Neural cell (in vitro differentiated cells): ENCODE results near the gene UBE2K.

ENCODE experiments used
- EP300 ChIP-seq: fragments of 450-650 bp; conservative IDR thresholded peaks from 2 replicates; pipeline ENCODE4 v1.6.1; 2014; ENCODE audit warnings: antibody characterized with exemption, mild to moderate bottlenecking, moderate library complexity; ENCODE audit not compliant: poor library complexity, severe bottlenecking
- EZH2 ChIP-seq: fragments of 200-600, 300-800 bp; shearing (Covaris generic), sonication (generic); IDR thresholded peaks from 2 replicates; pipeline ENCODE4 v1.6.1; 2014; ENCODE audit warnings: antibody characterized with exemption, low read length, borderline replicate concordance, mild to moderate bottlenecking; ENCODE audit not compliant: insufficient read depth, poor library complexity, severe bottlenecking
- POLR2AphosphoS5 ChIP-seq: IDR thresholded peaks from 2 replicates; pipeline ENCODE4 v1.6.1; 2012
- SMC3 ChIP-seq: fragments of 450-650 bp; conservative IDR thresholded peaks from 2 replicates; pipeline ENCODE4 v1.6.1; 2014; ENCODE audit warnings: antibody characterized with exemption, mild to moderate bottlenecking, moderate library complexity; ENCODE audit not compliant: poor library complexity
- TAF1 ChIP-seq: IDR thresholded peaks from 2 replicates; pipeline ENCODE4 v1.6.1; 2012; ENCODE audit warnings: low read depth
- TF ChIP-seq, protein P1 (sequence below): fragments of 450-650 bp; IDR thresholded peaks from 2 replicates; pipeline ENCODE4 v1.5.1; 2014; ENCODE audit warnings: antibody characterized with exemption, mild to moderate bottlenecking, moderate library complexity; ENCODE audit not compliant: poor library complexity, severe bottlenecking

DNA sequence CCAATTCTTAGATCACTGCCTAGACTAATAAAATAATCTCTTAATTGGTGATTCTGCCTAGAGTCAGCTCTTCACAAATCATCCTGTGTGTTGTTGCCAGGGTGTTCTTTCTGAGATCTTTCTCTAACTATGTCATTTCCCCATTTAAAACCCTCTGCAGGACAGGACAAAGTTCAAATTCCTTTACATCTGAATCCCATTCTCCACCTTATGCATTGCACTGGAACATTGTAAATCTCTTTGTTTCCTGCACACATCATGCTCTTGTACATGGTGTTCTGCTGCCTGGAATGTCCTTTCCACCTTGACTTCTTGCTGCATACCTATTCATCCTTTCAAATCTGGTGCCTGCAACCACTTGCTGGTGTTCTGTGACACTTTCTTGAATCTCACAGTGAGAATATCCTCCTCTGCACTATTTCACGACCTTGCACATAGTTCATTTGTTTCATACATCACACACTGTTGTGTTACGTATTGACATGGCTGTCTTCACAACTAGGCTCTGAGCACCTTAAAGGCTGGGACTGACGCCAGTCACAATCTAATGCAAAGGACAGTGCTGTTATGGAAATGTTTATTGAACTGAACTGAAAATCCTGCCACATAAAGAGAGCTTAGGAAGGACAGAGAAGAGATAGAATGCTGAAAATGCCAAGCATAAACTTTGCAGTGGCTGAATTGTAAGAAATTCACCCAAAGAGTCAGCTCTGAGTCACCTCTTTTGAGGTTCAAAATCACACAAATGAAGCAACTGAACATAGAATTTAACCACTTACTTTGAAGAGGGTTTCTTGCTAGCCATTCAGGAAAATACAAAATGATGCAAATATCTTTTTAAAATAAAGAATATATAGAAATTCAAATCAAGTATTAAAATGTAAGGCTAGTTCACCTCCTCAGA is 32.9 kb upstream of the UBE2K start:
- TF ChIP-seq, protein P1, sequence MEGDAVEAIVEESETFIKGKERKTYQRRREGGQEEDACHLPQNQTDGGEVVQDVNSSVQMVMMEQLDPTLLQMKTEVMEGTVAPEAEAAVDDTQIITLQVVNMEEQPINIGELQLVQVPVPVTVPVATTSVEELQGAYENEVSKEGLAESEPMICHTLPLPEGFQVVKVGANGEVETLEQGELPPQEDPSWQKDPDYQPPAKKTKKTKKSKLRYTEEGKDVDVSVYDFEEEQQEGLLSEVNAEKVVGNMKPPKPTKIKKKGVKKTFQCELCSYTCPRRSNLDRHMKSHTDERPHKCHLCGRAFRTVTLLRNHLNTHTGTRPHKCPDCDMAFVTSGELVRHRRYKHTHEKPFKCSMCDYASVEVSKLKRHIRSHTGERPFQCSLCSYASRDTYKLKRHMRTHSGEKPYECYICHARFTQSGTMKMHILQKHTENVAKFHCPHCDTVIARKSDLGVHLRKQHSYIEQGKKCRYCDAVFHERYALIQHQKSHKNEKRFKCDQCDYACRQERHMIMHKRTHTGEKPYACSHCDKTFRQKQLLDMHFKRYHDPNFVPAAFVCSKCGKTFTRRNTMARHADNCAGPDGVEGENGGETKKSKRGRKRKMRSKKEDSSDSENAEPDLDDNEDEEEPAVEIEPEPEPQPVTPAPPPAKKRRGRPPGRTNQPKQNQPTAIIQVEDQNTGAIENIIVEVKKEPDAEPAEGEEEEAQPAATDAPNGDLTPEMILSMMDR: no peak
- TF ChIP-seq TAF1: no peak
- TF ChIP-seq EZH2: no peak
- no peak for TF ChIP-seq POLR2AphosphoS5
- TF ChIP-seq EP300: no peak
- TF ChIP-seq SMC3: no peak
